ENCODE measurements around the gene MICAL2. TPM values are rescaled to one million over a fixed set of nuclear protein-coding genes. Genes with fewer than 3 reads are reported as not detected.

Gene MICAL2
- total and polyA plus RNA-seq, 2 of the 8 experiments (the other 6 are each of a cell fraction or from before 2014, with no cell fraction given), result 1.3 to 4.1 TPM

DNA sequence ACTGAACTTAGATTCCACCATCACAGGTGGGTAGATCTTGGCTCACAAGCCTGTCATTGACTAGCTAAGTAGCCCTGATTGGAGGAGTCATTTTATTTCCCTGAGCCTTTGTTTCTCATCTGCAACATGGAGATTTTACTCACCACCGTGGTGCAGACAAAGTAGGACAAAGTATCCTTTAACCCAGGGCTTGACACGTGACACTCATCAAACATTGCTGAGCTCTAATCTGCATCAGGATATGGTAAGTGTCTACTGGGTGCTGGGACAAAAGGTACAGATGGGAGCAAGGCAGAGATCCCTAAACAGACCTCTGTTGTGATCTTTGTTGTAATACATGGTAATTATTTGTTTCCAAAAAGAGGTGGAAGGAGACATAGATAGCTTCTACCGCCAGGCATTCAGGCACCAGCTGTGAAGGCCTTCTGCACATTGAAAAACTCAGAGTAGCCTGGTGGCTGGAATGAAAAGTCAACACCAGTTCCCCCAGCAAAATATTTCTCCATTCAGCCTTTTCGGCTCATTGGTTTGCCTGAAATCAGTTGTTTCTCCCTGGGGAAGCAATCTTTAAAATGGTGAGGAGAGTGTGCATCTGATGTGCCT lies 18.3 kb upstream of the MICAL2 start:
- no peaks in the 10 kb centered on the region for H3K79me1 ChIP-seq (ENCODE audit: low read depth, low read length)
- H2BK20ac ChIP-seq (ENCODE audit: low read length), result 0 out of 2 replicates have a peak overlapping the region, but pooled peaks have one; percentile 51
- no peak overlapping the region for H3K56ac ChIP-seq (replicated peaks; ENCODE audit: insufficient read length, low read depth, low read length)
- H2BK5ac ChIP-seq (ENCODE audit: low read depth, low read length), result no peak overlapping the region
- H3K14ac ChIP-seq (ENCODE audit: insufficient read length), result no peak overlapping the region
- ChIA-PET CTCF (ENCODE audit: partially characterized antibody) (interaction anchor here (0.9 to 7.0 kb wide), 17 partner anchors 9 to 196 kb away, joined by 3 to 37 read pairs (median 3); no protein-coding TSS in a partner anchor), POLR2A (ENCODE audit: partially characterized antibody) (no interaction called here)
- no peak overlapping the region for H4K5ac ChIP-seq (ENCODE audit: insufficient read length, low read depth, low read length)
- no peaks in the 10 kb centered on the region for H4K20me1 ChIP-seq (replicated peaks in 1 of 2; ENCODE audit: control insufficient read depth in 1 of 2, insufficient read depth in 2 of 2, low read length in 2 of 2)
- H3K9ac ChIP-seq (replicated peaks in 1 of 4; ENCODE audit: extremely low read depth in 1 of 4, low read depth in 3 of 4, low read length in 3 of 4), result no peak overlapping the region
- H3K27me3 ChIP-seq (replicated peaks in 1 of 4; ENCODE audit: control insufficient read depth in 3 of 4, extremely low read depth in 1 of 4, insufficient read depth in 3 of 4, low read length in 3 of 4), result no peaks in the 10 kb centered on the region
- no peaks in the 10 kb centered on the region for H3K36me3 ChIP-seq (ENCODE audit: control insufficient read depth in 2 of 4, insufficient read depth in 4 of 4, low read length in 3 of 4)
- TF ChIP-seq, protein P1, sequence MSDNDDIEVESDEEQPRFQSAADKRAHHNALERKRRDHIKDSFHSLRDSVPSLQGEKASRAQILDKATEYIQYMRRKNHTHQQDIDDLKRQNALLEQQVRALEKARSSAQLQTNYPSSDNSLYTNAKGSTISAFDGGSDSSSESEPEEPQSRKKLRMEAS (IDR thresholded peaks at IDR 0.05), result no peak
- TF ChIP-seq HDAC6 (IDR thresholded peaks at IDR 0.05; ENCODE audit: low read depth, low read length) (no peak), SP1 (IDR thresholded peaks at IDR 0.05; ENCODE audit: low read depth, low read length) (no peak), SIX5 (IDR thresholded peaks at IDR 0.05; ENCODE audit: low read depth, low read length) (no peak), POU5F1 (IDR thresholded peaks at IDR 0.05; ENCODE audit: low read depth, low read length) (no peak), CREB1 (IDR thresholded peaks at IDR 0.05) (no peak), HDAC2 (IDR thresholded peaks at IDR 0.05; ENCODE audit: borderline replicate concordance in 1 of 2, low read depth in 2 of 2, low read length in 2 of 2) (no peak), MAFK (IDR thresholded peaks at IDR 0.05; ENCODE audit: low read depth, low read length) (no peak), JUN (IDR thresholded peaks at IDR 0.05; ENCODE audit: low read depth, low read length) (no peak), CHD2 (IDR thresholded peaks at IDR 0.05; ENCODE audit: low read length) (no peak), RAD21 (IDR thresholded peaks at IDR 0.05 in 1 of 2, conservative IDR thresholded peaks at IDR 0.05 in 1 of 2; ENCODE audit: low read depth in 2 of 2, low read length in 2 of 2) (no peak)
- FAIRE-seq, result no peak
- peak overlapping the region; percentile 26; the same call in 1 of the 2 replicates for H3K18ac ChIP-seq (ENCODE audit: extremely low read depth, low read length)
- H2BK12ac ChIP-seq (ENCODE audit: low read depth, low read length), result no peak overlapping the region
- no peak overlapping the region for H3K4ac ChIP-seq (replicated peaks; ENCODE audit: insufficient read length, low read depth, low read length)
- peaks cover 3 to 14% (median 11%) of the 10 kb centered on the region in 4 experiments; a peak in 6 of 7 replicates for H3K4me1 ChIP-seq (replicated peaks in 1 of 4; ENCODE audit: control insufficient read depth in 3 of 4, insufficient read depth in 4 of 4, low read length in 3 of 4)
- H4K8ac ChIP-seq (ENCODE audit: extremely low read depth, insufficient read depth, low read length), result no peak overlapping the region
- H4K91ac ChIP-seq (replicated peaks; ENCODE audit: insufficient read length, low read length), result peak overlapping the region; percentile 18
- no peak for DNase-seq (ENCODE audit: low read depth in 1 of 2, low spot score in 2 of 2)
- no peak overlapping the region for H3K4me3 ChIP-seq (ENCODE audit: extremely low read depth in 1 of 4, insufficient read depth in 2 of 4, low read depth in 3 of 4, low read length in 4 of 4)
- H2BK15ac ChIP-seq (ENCODE audit: low read length), result no peak overlapping the region
- H2BK120ac ChIP-seq (replicated peaks; ENCODE audit: low read depth, low read length), result no peak overlapping the region
- H3K23ac ChIP-seq (ENCODE audit: insufficient read length), result no peak overlapping the region
- 55% methylated on average over 4 of the region's 4 CpGs; no CpG with 5 or more reads in 1 of the 2 experiments for WGBS, 2 experiments (ENCODE audit: extremely low coverage in 1 of 2, insufficient coverage in 1 of 2, insufficient read length in 1 of 2, insufficient replicate concordance in 2 of 2, low coverage in 1 of 2, low lambda C conversion rate in 2 of 2, missing lambda C conversion rate in 1 of 2)
- no peaks in the 10 kb centered on the region for H3K9me3 ChIP-seq (ENCODE audit: insufficient read depth in 2 of 2, low read depth in 1 of 2, low read length in 1 of 2)
- peak overlapping the region; percentile 1 to 36; a peak in 2 of 4 replicates for H3K4me2 ChIP-seq (ENCODE audit: insufficient read depth in 1 of 2, low read depth in 2 of 2, low read length in 2 of 2)
- 0 out of 2 replicates have a peak overlapping the region, but pooled peaks have one; percentile 11 for H2AFZ ChIP-seq (ENCODE audit: low read length)
- no peaks in the 10 kb centered on the region for H3K79me2 ChIP-seq (ENCODE audit: control insufficient read depth in 1 of 2, insufficient read depth in 2 of 2, low read length in 2 of 2)
- no peak overlapping the region for H2AK5ac ChIP-seq (ENCODE audit: low read depth, low read length)
- H3K27ac ChIP-seq (ENCODE audit: low read depth, low read length), result peak overlapping the region; percentile 35; the same call in 1 of the 2 replicates
- H3K23me2 ChIP-seq (ENCODE audit: low read depth, low read length), result no peaks in the 10 kb centered on the region

Measured in H1 (cell line).